Measurements from ENCODE around the gene SCEL.

DNA sequence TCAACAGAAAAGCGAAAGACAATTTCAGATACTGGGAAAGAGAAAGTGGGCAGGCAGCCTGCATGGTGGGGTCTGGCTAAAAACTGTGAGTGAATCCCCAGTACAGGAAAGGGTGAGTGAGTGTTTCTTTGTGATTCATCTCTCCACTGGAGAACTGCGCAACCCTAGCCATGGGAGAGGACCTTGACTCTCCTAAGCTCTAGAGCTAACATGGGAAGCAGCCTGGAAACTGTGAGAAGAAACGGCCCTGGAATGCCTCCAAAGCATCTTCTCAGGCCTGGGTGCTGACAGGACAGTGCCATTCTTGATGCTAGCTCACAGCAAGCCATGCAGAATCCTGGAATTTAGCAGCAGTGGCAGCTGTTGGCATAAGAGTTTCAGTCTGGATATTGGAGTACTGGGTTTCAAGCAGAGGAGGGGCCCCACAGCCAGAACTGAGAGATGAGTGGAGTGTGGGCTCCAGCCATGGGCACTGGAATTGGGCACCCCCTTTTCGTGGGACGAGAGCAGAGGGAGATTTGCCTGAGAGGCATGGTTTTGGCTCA lies 143.3 kb downstream of the SCEL start:
- TF ChIP-seq, protein P1, sequence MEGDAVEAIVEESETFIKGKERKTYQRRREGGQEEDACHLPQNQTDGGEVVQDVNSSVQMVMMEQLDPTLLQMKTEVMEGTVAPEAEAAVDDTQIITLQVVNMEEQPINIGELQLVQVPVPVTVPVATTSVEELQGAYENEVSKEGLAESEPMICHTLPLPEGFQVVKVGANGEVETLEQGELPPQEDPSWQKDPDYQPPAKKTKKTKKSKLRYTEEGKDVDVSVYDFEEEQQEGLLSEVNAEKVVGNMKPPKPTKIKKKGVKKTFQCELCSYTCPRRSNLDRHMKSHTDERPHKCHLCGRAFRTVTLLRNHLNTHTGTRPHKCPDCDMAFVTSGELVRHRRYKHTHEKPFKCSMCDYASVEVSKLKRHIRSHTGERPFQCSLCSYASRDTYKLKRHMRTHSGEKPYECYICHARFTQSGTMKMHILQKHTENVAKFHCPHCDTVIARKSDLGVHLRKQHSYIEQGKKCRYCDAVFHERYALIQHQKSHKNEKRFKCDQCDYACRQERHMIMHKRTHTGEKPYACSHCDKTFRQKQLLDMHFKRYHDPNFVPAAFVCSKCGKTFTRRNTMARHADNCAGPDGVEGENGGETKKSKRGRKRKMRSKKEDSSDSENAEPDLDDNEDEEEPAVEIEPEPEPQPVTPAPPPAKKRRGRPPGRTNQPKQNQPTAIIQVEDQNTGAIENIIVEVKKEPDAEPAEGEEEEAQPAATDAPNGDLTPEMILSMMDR (IDR thresholded peaks at IDR 0.05) = no peak
- TF ChIP-seq POLR2A (IDR thresholded peaks at IDR 0.05) = no peak
